B cell (primary cell): Measurements from ENCODE around the gene PDXP. TPM values are rescaled to one million over a fixed set of nuclear protein-coding genes. Genes with fewer than 3 reads are reported as not detected.
A peak's percentile ranks its signal among the peaks of the same experiment; 100 is the strongest.

Source experiments
- ATAC-seq: fragments of 200-7000 bp; cut with Tn5 transposase; one replicate; pipeline ENCODE4 v1.10.0; 2021; ENCODE audit warnings: low read depth, mild to moderate bottlenecking, moderate number of reproducible peaks, moderate library complexity
- CTCF ChIA-PET: fragments of 350-600 bp; sonication (Branson Sonifier 250); formaldehyde crosslinking; loops from one replicate; lab custom pipeline; 2021; ENCODE audit warnings: antibody characterized with exemption, inconsistent platforms; lab: Charles Lee
- POLR2A ChIA-PET: fragments of 350-600 bp; sonication (Branson Sonifier 250); formaldehyde crosslinking; loops from one replicate; lab custom pipeline; 2021; ENCODE audit warnings: antibody characterized with exemption; lab: Charles Lee
- DNase-seq: peaks from one replicate; pipeline ENCODE4 v3.0.0; 2013
- H2AFZ ChIP-seq: 2 replicates; pipeline ENCODE4 v1.6.1; 2012; ENCODE audit warnings: mild to moderate bottlenecking, low read depth, low read length; ENCODE audit not compliant: insufficient read depth, poor library complexity, severe bottlenecking
- H3K27ac ChIP-seq, 2 donors: 1 replicate in 1 of 2; 2 replicates in 1 of 2; pipeline ENCODE4 v1.5.1; 2012 to 2013; ENCODE audit warnings: low read length in 2 of 2, mild to moderate bottlenecking in 2 of 2, moderate library complexity in 1 of 2
- H3K27me3 ChIP-seq, 4 experiments: fragments of 200-600 bp in 1 of 4; sonication (generic) in 1 of 4; replicated peaks in 1 of 4; 1 replicate in 2 of 4; 2 replicates in 2 of 4; pipeline versions ENCODE4 v1.6.1 to v1.7.0; 2013 to 2016; ENCODE audit warnings: low read length in 3 of 4, mild to moderate bottlenecking in 2 of 4, mixed read lengths in 1 of 4, moderate library complexity in 1 of 4; ENCODE audit not compliant: insufficient read depth in 4 of 4, control insufficient read depth in 3 of 4; ENCODE audit errors: control extremely low read depth in 1 of 4
- H3K36me3 ChIP-seq, 2 experiments: replicated peaks in 1 of 2; 1 replicate in 1 of 2; 2 replicates in 1 of 2; pipeline versions ENCODE4 v1.6.1 to v1.7.1; 2013; ENCODE audit warnings: low read length in 1 of 2; ENCODE audit not compliant: insufficient read depth in 2 of 2, control insufficient read depth in 1 of 2; ENCODE audit errors: control extremely low read depth in 1 of 2, extremely low read depth in 1 of 2
- H3K4me1 ChIP-seq, 2 donors: fragments of 200-600 bp in 1 of 2; sonication (generic) in 1 of 2; 1 replicate in 1 of 2; 2 replicates in 1 of 2; pipeline versions ENCODE4 v1.5.1 to v1.6.1; 2013 to 2017; ENCODE audit warnings: low read length in 2 of 2; ENCODE audit not compliant: control insufficient read depth in 2 of 2, insufficient read depth in 2 of 2
- H3K4me2 ChIP-seq: replicated peaks from 2 replicates; pipeline ENCODE3; 2012; ENCODE audit warnings: mild to moderate bottlenecking, low read depth, low read length; ENCODE audit not compliant: poor library complexity, severe bottlenecking
- H3K4me3 ChIP-seq, 5 experiments: fragments of 200-600 bp in 1 of 5; sonication (generic) in 1 of 5; 1 replicate in 3 of 5; 2 replicates in 2 of 5; pipeline versions ENCODE4 v1.5.1 to v1.7.0; 2011 to 2016; ENCODE audit warnings: low read length in 4 of 5, mild to moderate bottlenecking in 4 of 5, low read depth in 2 of 5, control low read depth in 1 of 5, moderate library complexity in 1 of 5; ENCODE audit not compliant: insufficient read depth in 1 of 5; ENCODE audit errors: control extremely low read depth in 1 of 5, extremely low read depth in 1 of 5
- H3K79me2 ChIP-seq: fragments of 200-600 bp; sonication (generic); one replicate; pipeline ENCODE4 v1.6.0; 2016; ENCODE audit warnings: low read length; ENCODE audit not compliant: control insufficient read depth, insufficient read depth
- H3K9ac ChIP-seq: fragments of 200-600 bp; sonication (generic); 2 replicates; pipeline ENCODE4 v1.6.1; 2017; ENCODE audit warnings: mild to moderate bottlenecking, low read length, moderate library complexity
- H3K9me3 ChIP-seq, 3 donors: one replicate each; pipeline versions ENCODE4 v1.6.1 to v1.7.1; 2013; ENCODE audit warnings: low read length in 2 of 3; ENCODE audit not compliant: control insufficient read depth in 2 of 3, insufficient read depth in 1 of 3; ENCODE audit errors: control extremely low read depth in 1 of 3
- H4K20me1 ChIP-seq: 2 replicates; pipeline ENCODE4 v1.6.0; 2012; ENCODE audit warnings: mild to moderate bottlenecking, low read length; ENCODE audit not compliant: insufficient read depth, control insufficient read depth, poor library complexity, severe bottlenecking
- H3K27ac Mint-ChIP-seq: one replicate; pipeline ENCODE4 v1.8.0; 2021; ENCODE audit warnings: mixed read lengths
- H3K27me3 Mint-ChIP-seq: one replicate; pipeline ENCODE4 v1.8.0; 2021; ENCODE audit warnings: mixed read lengths
- H3K4me1 Mint-ChIP-seq: one replicate; pipeline ENCODE4 v1.8.0; 2021; ENCODE audit warnings: mixed read lengths
- H3K4me3 Mint-ChIP-seq: one replicate; pipeline ENCODE4 v1.8.0; 2021; ENCODE audit warnings: mixed read lengths
- H3K9me3 Mint-ChIP-seq: one replicate; pipeline ENCODE4 v1.8.0; 2022; ENCODE audit warnings: mixed read lengths; ENCODE audit not compliant: insufficient read depth
- EZH2 ChIP-seq: IDR thresholded peaks from 2 replicates; pipeline ENCODE4 v1.6.1; 2012; ENCODE audit warnings: borderline replicate concordance, low read depth, mild to moderate bottlenecking, moderate library complexity, low read length; ENCODE audit not compliant: insufficient read depth, poor library complexity, severe bottlenecking
- WGBS: methylation state at CpG from one replicate; pipeline ENCODE4 v1.1.5; 2013; ENCODE audit warnings: missing lambda C conversion rate; ENCODE audit not compliant: insufficient coverage; 5-methylcytosine and 5-hydroxymethylcytosine counted together
- intact Hi-C: fragments of 100-400 bp; cut with micrococcal nuclease; formaldehyde crosslinking; loops from one replicate; pipeline ENCODE4 v1.10.0; 2022
- polyA plus RNA-seq: library from polyadenylated mRNA; depleted of rRNA; stranded (reverse); fragments of >200 nt; gene quantifications from 2 replicates; pipeline ENCODE4 v1.2.3, GENCODE V29; 2012
- total RNA-seq, 2 donors: library from RNA; stranded (reverse); fragments of 120-200 nt in 1 of 2; gene quantifications; 1 replicate in 1 of 2; 2 replicates in 1 of 2; pipeline versions ENCODE4 v1.2.3 to v1.2.4, GENCODE V29; 2013 to 2022
- TF ChIP-seq, protein P1 (sequence below): fragments of 200-600 bp; IDR thresholded peaks from one replicate; pipeline ENCODE4 v1.8.0; 2022; ENCODE audit warnings: antibody characterized with exemption, mild to moderate bottlenecking

Gene PDXP
- total and polyA plus RNA-seq, 2 donors (not counting 1 experiment from before 2014, with no cell fraction given), result 16.6 to 17.5 TPM

DNA sequence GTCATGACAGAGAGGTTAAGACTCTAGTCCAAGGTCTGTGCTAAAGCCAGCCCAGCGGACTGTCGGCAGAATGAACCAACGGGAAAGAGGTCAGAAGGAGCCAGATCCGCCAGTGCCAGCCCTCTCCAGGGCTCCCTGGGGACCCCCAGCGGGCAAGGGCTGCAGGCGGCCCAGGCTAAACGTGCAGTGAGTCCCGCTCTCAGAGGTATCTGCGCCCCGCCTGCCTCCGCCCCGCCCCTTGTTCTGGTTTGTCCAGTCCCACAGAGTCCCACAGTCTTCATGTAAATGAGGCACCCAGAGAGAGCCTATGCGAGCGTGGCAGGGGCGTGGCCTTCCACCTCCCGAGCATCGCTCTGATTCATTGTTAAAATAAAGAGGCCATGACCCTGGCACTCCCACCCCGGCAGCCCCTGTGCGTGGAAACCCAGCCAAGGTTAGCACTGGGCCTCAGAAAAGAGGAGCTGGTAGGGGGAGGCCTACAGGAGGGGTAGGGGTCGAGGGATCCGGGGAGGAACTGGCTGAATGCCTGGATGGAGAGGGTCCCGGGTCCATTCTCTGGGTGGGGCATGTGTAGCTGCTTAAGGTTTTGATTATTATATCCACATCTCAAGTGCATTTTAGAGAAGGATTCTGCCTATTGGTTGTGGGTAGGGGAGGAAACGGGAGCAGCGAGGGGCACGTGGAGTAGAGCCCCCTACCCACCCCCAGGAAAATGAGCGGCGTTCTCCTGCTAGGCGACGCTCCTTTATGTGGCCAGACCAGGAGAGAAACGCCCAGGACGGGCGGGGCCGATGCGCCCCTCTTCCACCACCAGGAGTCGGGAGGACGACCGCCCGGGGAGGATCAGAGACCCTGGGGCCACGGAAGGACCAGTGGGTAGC lies 38.4 kb downstream of the PDXP start, which contains the start of gene TRIOBP:
Gene TRIOBP, plus strand, starts transcription at position 392 of the 881 bp plus-strand sequence. CDS start 4,318 bp downstream, outside the sequence.
- ChIA-PET POLR2A (no interaction called here), CTCF (interaction anchor here (0.6 to 3.3 kb wide), 7 partner anchors 14 to 116 kb away, joined by 3 to 12 read pairs (median 3); no protein-coding TSS in a partner anchor)
- Histone ChIP-seq H4K20me1 (no peaks in the 10 kb centered on the region), H3K27me3 (no peaks in the 10 kb centered on the region), H3K4me3 (peak within 1 kb of the TSS in 4 of 5 experiments; percentile 6 to 34 (median 24)), H3K9me3 (no peaks in the 10 kb centered on the region), H3K9ac (peak within 1 kb of the TSS; percentile 47), H2AFZ (peak within 1 kb of the TSS; percentile 38), H3K4me1 (peaks cover 9 to 17% of the 10 kb centered on the region in 2 donors), H3K36me3 (peaks cover 0 to 22% of the 10 kb centered on the region in 2 experiments), H3K27ac (no peak within 1 kb of the TSS), H3K79me2 (no peaks in the 10 kb centered on the region), H3K4me2 (peak within 1 kb of the TSS; percentile 72)
- TF ChIP-seq, protein P1, sequence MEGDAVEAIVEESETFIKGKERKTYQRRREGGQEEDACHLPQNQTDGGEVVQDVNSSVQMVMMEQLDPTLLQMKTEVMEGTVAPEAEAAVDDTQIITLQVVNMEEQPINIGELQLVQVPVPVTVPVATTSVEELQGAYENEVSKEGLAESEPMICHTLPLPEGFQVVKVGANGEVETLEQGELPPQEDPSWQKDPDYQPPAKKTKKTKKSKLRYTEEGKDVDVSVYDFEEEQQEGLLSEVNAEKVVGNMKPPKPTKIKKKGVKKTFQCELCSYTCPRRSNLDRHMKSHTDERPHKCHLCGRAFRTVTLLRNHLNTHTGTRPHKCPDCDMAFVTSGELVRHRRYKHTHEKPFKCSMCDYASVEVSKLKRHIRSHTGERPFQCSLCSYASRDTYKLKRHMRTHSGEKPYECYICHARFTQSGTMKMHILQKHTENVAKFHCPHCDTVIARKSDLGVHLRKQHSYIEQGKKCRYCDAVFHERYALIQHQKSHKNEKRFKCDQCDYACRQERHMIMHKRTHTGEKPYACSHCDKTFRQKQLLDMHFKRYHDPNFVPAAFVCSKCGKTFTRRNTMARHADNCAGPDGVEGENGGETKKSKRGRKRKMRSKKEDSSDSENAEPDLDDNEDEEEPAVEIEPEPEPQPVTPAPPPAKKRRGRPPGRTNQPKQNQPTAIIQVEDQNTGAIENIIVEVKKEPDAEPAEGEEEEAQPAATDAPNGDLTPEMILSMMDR, result peak; percentile 35
- no peak for TF ChIP-seq EZH2
- no peaks in the 10 kb centered on the region for H3K9me3 Mint-ChIP-seq
- WGBS, result 26% methylated on average over 29 of the region's 39 CpGs
- peaks cover 11% of the 10 kb centered on the region for H3K4me1 Mint-ChIP-seq
- no peaks in the 10 kb centered on the region for H3K27me3 Mint-ChIP-seq
- H3K27ac Mint-ChIP-seq, result peak within 1 kb of the TSS; percentile 37
- intact Hi-C loops, result loop anchor here (1.0 kb wide), 1 partner anchor 11 kb away; the partner anchor contains the start of gene NOL12
- peak within 1 kb of the TSS; percentile 72 for H3K4me3 Mint-ChIP-seq
- DNase-seq (peak; percentile 85), ATAC-seq (peak; percentile 99)

DNA sequence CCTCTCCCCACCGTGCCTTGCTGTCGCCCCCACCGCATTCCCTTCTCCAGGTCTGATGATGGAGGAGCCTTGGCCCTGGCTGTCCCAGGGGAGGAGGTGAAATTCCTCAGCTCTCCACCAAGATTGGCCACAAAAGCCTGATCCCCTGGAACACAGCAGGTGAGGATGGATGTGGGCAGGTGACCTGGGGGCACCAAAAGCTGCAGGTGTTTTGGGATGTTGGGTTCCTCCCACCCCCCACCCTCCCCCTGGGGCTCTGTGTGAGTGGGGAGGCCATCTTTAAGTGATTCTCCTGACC lies 39.0 kb downstream of the PDXP start:
- no peak overlapping the region for H3K4me2 ChIP-seq
- no peaks in the 10 kb centered on the region for H3K27me3 ChIP-seq
- Mint-ChIP-seq H3K9me3 (no peaks in the 10 kb centered on the region), H3K4me1 (peaks cover 11% of the 10 kb centered on the region), H3K27ac (no peak overlapping the region), H3K4me3 (no peak overlapping the region), H3K27me3 (no peaks in the 10 kb centered on the region)
- CTCF ChIA-PET, result interaction anchor here (0.6 to 3.3 kb wide), 4 partner anchors 14 to 71 kb away, joined by 3 to 12 read pairs (median 4); no protein-coding TSS in a partner anchor
- H3K27ac ChIP-seq, result no peak overlapping the region
- DNase-seq, result no peak
- H4K20me1 ChIP-seq, result no peaks in the 10 kb centered on the region
- POLR2A ChIA-PET, result no interaction called here
- H2AFZ ChIP-seq, result no peak overlapping the region
- ATAC-seq, result no peak
- H3K36me3 ChIP-seq, result peaks cover 0 to 18% of the 10 kb centered on the region in 2 experiments
- H3K4me1 ChIP-seq, result peaks cover 9 to 17% of the 10 kb centered on the region in 2 donors
- H3K9ac ChIP-seq, result no peak overlapping the region
- H3K4me3 ChIP-seq, result no peak overlapping the region
- no peaks in the 10 kb centered on the region for H3K9me3 ChIP-seq
- TF ChIP-seq EZH2, result no peak
- TF ChIP-seq, protein P1, result no peak
- intact Hi-C loops, result no loop called here
- no peaks in the 10 kb centered on the region for H3K79me2 ChIP-seq
- no CpG with 5 or more reads among the region's 3 CpGs for WGBS
